Measurements from ENCODE around the gene DPP7. TPM values are rescaled to one million over a fixed set of nuclear protein-coding genes. Genes with fewer than 3 reads are reported as not detected.
A peak's percentile ranks its signal among the peaks of the same experiment; 100 is the strongest.

Gene DPP7
- total RNA-seq, 1 experiment from 2014 or later, result 291 TPM

DNA sequence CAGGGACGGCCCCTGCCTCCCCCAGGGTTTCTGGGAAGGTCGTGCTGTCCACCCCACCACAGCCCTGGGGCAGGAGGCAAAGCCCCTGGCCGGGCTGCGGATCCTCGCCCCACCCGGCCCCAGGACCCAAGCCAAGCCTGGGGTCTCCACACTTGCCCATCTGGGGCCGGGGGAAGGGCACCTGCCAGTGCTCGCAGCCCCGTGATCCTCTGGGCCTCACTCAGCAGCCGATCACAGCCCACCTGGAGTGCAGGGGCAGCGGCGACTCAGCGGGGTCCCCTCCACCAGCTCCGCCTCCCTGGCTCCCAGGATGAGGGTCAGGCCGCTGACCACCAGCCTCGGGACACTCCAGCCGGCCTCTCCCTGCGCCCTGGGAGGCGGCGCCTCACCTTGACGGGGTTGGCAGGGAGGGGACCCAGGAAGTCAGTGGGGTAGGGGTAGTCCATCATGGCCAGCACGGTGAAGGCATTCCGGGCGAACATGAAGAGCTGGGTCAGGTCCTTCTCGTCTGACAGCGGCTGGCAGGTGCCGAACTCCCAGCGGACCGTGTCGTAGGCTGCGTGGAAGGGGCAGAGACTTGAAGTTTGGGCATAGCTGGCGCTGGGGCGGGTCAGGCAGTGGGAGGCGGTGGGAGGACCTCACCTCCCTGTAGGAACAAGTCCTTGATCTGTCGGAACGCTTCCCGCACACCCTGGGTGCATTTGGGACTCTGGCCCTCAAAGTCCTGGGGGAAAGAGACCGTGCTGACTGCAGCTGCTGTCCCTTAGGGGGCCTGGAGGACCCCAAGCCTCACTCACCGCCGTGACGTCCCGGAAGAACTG lies 1.8 kb downstream of the DPP7 start:
- H3K4me2 ChIP-seq (ENCODE audit: low read length), result peak overlapping the region; percentile 73
- H3K36me3 ChIP-seq (ENCODE audit: control insufficient read depth in 1 of 2, insufficient read depth in 2 of 2, low read length in 2 of 2), result peaks cover 8 to 47% of the 10 kb centered on the region in 2 experiments; a peak in 3 of 4 replicates
- TF ChIP-seq CBX3 (IDR thresholded peaks at IDR 0.05; ENCODE audit: low read depth) (no peak), SRF (IDR thresholded peaks at IDR 0.05; ENCODE audit: low read depth) (no peak), EGR1 (IDR thresholded peaks at IDR 0.05; ENCODE audit: low read depth) (no peak), POLR2AphosphoS5 (IDR thresholded peaks at IDR 0.05; ENCODE audit: low read depth, low read length) (no peak), SP1 (IDR thresholded peaks at IDR 0.05; ENCODE audit: low read depth) (no peak), JUND (IDR thresholded peaks at IDR 0.05) (no peak), POLR2A (IDR thresholded peaks at IDR 0.05; ENCODE audit: borderline replicate concordance, extremely low read depth, insufficient read depth, insufficient read length) (no peak), EZH2 (IDR thresholded peaks at IDR 0.05) (no peak), FOSL1 (IDR thresholded peaks at IDR 0.05; ENCODE audit: low read depth) (no peak), SIN3A (IDR thresholded peaks at IDR 0.05; ENCODE audit: low read depth) (no peak)
- TF ChIP-seq, protein P1, sequence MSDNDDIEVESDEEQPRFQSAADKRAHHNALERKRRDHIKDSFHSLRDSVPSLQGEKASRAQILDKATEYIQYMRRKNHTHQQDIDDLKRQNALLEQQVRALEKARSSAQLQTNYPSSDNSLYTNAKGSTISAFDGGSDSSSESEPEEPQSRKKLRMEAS (IDR thresholded peaks at IDR 0.05), result no peak
- DNase-seq (ENCODE audit: low read depth, low spot score), result no peak
- ChIA-PET POLR2A (no interaction called here), RAD21 (ENCODE audit: low non-redundant PET in 1 of 2, low total read pairs in 2 of 2, uncharacterized antibody in 2 of 2, unreplicated experiment in 2 of 2) (interaction anchor here in 1 of 2 experiments (0.6 kb wide), 1 partner anchor 148 kb away, joined by 4 read pairs; no protein-coding TSS in a partner anchor), CTCF (interaction anchor here (1.2 kb wide), 1 partner anchor 124 kb away, joined by 4 read pairs; no protein-coding TSS in a partner anchor)
- H3K4me3 ChIP-seq (replicated peaks in 1 of 2; ENCODE audit: low read depth in 1 of 2, low read length in 2 of 2), result peak overlapping the region; percentile 45 to 54; a peak in 2 of 4 replicates
- no peaks in the 10 kb centered on the region for H3K9me3 ChIP-seq (ENCODE audit: control insufficient read depth in 1 of 2, insufficient read depth in 1 of 2, low read depth in 1 of 2, low read length in 2 of 2)
- H3K9ac ChIP-seq (ENCODE audit: low read length), result peak overlapping the region; percentile 47; the same call in 1 of the 2 replicates
- H4K20me1 ChIP-seq (ENCODE audit: insufficient read depth), result no peaks in the 10 kb centered on the region
- no TSS peak for BruUV-seq (replicated peaks)
- ATAC-seq, result no peak
- intact Hi-C loops (cut with micrococcal nuclease), result no loop called here
- H3K27ac ChIP-seq (ENCODE audit: low read depth, low read length), result peak overlapping the region; percentile 55; the same call in 1 of the 2 replicates
- peaks cover 19% of the 10 kb centered on the region for H3K79me2 ChIP-seq (ENCODE audit: insufficient read depth, low read length)
- H2AFZ ChIP-seq (ENCODE audit: low read depth, low read length, poor library complexity, severe bottlenecking), result no peak overlapping the region
- no peaks in the 10 kb centered on the region for H3K9me2 ChIP-seq (ENCODE audit: insufficient read depth)
- H3K27me3 ChIP-seq (ENCODE audit: insufficient read depth, low read length), result no peaks in the 10 kb centered on the region
- H3K4me1 ChIP-seq (ENCODE audit: control insufficient read depth in 1 of 2, insufficient read depth in 2 of 2, low read length in 2 of 2), result peaks cover 4 to 19% of the 10 kb centered on the region in 2 experiments
